Germinal center (tissue), 1 donor: ENCODE measurements around the gene ZNF814.
"Not testable (repeated sequence)": the region's sequence is repeated elsewhere in the genome, so short reads cannot be mapped to it uniquely, and the experiment has no call there.

Experiments
- DNase-seq: peaks from one replicate; pipeline ENCODE4 v3.0.0; 2012; ENCODE audit warnings: mixed read lengths, low spot score

ZNF814 gene

DNA sequence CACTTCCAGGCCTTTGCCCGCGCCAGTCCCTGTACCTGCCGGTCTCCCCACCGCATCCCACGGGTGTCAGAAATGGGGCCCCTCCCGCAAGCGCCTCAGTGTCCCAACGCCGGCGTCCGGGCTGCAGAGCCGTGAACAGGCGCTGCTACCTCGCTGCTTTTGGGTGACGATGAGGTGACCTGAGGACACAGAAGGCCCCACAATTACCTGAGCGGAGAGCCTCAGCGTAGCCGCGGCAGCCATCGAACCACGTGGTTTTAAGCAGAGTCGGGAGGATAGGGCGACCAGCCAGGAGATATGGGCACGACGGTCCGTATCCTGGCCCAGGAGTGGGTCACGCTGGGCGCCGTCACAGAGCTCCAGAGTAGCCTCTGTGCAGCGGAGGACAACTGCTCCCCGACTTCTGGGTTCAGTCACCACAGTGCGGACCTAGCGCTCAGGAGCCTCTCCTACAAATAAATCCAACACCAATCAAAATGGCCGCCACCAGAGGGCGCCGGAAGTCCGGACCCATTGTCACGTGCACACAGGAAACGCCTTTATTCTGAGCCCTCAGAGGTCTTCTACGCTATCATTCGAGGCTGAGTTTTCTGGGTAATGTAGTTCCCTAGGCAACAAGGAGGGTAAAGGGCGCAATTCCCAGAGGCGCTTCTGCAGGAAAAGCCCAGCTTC is at the start of gene ZNF814:
ZNF814 (minus strand) TSS at position 478 of the 672 bp plus-strand sequence; CDS start at position 243, 235 bp downstream.
- peak; percentile 64 for DNase-seq

DNA sequence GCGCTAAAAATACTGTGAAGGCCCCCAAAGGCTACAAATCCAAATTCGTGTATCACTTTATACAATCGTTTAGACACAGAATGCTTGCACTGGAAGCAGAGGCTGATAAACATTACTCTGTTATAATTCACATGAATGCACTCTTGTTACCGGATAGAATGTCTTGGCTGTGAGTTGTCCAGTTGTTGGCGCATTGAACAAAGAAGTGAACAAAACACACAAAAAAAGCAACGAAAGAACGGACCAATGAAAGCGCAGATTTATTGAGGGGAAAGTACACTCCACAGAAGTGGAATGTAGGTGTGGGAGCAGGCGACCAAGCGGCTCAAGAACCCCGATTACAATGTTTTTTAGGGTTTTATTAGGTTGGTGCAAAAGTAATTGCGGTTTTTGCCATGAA is 46.9 kb upstream of the ZNF814 start:
- no peak for DNase-seq

DNA sequence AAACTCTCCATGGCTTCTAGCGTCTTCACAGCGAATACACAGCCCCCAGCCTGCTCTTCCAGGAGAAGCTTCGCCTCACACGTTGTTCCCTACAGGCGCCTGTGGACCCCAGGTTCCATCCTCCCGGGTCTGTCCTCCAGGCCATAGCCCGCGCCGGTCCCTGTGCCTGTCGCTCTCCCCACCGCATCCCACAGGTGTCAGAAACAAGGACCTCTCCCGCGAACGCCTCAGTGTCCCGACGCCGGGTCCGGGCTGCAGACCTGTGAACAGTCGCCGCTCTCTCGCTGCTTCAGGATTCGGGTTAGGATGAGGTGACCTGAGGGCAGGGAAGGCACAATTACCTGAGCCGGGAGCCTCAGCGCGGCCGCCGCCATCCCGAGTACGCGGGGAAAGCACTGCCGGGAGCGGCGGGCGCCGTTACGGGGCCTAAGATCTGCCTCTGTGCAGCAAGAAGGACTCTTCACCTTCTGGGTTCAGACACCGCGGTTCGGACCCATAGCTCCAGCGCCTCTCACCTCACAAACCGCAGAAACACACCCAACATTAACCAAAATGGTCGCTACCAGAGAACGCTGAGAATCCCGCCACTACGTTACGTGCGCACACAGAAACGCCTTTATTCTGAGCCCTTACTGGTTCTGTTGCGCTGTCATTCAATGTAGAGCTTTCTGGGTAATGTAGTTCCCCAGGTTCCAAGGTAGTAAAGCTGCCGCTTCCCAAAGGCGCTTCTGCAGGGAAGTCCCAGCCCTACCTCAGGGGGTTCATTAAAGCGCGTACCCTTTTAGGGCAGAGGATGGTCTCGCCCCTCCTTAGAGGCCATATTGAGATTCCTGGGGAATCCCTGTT is 46.2 kb upstream of the ZNF814 start, which contains the start of gene ZNF418:
ZNF418 (minus strand) TSS at position 583 of the 846 bp plus-strand sequence. CDS start 1,580 bp downstream, outside the sequence.
- DNase-seq, result peak; percentile 67

DNA sequence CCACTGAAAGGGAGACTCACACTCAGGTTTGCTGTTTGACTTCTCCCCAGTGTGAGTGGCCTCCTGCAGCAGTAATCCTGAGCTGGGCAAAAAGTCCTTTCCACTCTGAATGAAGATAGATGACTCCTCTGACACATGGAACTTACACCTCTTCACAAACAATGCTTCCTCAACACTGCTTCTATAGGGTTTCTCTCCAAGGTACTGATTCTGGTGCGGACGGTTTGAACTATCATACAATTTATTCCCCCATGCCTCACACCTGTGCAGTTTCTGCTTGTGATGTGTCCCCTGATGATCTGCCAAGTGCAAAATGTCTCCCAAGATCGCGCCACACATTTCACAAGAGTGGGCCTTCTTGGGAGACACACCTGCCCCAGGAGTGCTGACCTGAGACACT is 38.8 kb upstream of the ZNF814 start:
- DNase-seq, result no peak

DNA sequence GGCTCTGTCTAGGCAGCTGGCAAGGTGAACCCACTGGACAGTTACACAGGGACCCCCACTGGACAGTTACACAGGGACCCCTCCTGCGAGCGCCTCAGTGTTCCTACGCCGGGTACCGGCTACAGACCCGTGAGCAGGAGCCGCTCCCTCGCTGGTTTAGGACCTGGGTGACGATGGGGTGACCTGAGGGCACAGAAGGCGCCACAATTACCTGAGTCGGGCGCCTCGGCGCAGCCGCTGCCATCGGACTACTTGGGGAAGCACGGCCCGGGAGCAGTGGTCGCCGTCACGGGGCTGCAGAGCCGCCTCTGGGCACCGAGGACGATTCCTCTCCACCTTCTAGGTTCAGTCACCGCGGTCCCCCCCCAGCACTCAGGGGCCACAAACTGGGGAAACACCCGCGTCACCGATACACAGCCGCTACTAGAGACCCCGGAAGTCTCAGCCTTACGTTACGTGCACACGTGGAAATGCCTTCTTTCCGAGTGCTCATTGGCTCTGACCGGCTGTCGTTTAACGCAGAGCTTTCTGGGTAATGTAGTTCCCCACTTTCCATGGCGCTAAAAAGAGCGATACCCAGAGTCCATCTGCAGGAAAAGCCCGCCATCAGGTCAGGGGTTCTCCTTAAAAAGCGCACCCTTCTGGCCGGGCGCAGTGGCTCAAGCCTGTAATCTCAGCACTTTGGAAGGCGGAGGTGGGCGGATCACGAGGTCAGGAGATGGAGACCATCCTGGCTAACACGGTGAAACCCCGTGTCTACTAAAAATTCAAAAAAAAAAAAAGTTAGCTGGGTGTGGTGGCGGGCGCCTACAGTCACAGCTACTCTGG is 27.5 kb upstream of the ZNF814 start, which contains the start of gene ZNF417:
ZNF417 (minus strand) TSS at position 425 of the 828 bp plus-strand sequence; CDS start at position 244, 181 bp downstream.
- peak; percentile 93 for DNase-seq

DNA sequence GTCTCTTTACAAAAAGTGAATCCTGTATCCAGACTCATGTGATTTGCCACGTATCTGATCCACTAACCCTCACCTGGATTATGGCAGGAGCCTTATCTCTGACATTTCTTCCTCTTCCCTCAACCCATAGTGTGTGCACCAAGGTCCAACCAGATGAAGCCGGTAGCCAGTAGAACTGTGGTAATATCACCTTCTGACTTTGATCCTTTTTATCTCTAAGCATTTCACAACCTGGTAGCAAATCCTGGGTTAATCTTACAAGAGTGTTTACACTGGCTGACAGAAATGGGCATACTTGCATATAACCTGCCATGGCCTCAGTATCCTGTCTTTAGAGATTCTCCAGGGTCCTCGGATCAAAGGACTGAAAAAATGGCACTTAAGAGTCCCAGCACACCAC is 25.7 kb upstream of the ZNF814 start:
- DNase-seq, result no peak

DNA sequence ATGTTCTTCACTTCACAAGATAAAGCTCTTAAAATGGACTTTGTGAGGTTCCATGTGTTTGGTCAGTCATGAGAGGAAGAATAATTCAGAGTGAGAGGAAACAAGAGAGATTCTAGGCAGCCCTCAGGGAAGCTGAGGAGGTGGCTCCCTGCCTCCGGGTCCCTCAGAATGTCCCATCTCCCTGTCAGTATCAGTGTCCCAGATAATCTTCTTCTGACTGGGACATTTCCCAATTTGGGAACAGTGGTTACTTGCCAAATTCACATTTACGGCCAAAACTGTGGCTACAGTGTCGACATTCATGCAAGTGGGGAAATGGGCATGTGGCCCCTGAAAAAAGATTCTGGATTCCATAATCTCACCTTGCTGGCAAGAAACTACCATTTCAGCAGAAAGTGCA is 18.6 kb upstream of the ZNF814 start:
- DNase-seq, result no peak

DNA sequence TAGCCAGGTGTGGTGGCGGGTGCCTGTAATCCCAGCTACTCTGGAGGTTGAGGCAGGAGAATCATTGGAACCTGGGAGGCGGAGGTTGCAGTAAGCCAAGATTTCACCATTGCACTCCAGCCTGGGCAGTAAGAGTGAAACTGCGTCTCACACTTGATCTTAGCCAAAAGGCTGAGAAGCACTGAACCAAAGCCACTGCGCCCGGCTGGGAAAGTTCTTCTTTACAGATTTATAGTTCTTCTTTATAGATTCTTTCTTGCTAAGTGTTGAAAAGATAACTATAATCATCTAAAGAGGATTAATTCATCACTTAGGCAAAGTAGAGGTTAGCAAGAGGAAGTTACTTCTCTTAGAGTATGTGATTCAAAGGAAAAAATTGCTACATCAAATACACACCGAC is 16.4 kb upstream of the ZNF814 start:
- no peak for DNase-seq

DNA sequence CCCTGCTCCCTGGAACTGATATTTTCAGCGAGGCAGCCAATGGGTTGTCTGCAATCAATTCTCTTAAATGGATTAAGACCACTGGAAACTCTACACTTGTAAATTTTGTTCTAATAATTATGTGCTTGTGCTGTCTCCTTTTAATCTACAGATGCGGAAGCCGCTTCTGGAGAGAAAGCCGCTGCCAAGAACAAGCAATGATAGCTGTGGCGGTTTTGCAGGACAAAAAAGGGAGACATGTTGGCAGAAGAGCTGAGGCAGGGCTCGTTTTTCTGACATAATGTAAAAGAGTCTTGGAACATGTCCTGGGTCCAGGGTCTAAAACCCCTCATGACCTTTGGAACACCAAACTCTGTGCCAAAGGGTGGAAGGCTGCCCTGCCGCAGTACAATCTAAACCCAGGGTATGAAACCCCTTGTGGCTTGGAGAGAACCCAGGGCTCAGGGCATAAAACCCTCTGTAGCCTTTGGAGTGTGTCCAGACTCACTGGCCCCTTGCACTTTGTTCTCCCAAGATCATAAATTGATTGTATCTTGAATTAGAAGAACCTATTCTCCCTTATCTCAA is 14.9 kb upstream of the ZNF814 start:
- no peak for DNase-seq

DNA sequence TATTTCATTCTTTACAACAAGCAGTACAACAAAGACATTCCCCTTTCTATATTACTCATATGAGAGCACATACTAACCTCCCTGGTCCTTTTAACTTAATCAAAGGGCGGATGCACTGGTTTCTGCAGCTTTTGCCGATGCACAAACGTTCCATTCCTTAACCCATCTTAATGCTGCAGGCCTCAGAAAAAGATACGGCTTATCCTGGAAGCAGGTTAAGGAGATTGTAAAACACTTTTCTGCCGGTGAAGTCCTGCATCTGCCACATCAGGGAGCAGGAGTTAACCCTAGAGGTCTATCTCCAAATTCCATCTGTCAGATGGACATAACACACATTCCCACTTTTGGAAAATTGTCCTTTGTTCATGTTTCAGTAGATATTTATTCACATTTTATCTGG is 11.5 kb upstream of the ZNF814 start:
- DNase-seq, result no peak

DNA sequence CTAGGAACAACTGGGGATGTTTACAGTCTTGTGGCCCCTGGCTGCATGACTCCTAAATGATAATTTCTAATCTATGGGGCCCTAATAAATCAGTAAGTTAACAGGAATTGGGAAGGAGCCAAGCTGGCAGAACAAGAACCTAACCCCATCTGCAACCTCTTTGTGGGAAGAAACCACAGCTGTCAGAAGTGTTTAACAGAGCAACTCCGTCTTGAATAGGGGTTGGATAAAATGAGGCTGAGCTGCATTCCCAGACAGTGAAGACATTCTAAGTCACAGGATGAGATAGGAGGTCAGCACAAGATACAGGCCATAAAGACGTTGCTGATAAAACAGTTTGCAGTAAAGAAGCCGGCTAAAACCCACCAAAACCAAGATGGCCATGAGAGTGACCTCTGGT is 1.9 kb upstream of the ZNF814 start:
- DNase-seq, result not testable (repeated sequence)

DNA sequence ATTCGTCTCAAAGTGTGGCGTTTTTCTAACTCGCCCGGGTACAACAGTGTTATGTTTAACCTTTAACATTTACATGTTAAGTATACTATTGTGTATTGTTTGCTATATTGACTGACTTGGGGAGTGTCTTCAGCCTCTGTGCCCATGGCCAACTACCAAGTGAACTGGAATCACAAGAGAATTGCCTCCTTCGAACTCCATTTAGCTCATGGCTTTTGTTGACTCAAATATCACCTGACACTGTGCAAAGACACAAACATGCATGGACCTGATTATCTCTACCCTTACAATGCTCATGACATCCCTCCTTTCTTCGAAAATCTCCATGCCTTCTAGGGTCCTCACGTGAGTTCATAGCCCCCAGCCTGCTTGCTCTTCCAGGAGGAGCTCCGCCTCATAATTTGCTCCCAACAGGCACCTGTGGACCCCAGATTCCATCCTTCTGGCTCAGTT is 704 bp downstream of the ZNF814 start:
- no peak for DNase-seq

DNA sequence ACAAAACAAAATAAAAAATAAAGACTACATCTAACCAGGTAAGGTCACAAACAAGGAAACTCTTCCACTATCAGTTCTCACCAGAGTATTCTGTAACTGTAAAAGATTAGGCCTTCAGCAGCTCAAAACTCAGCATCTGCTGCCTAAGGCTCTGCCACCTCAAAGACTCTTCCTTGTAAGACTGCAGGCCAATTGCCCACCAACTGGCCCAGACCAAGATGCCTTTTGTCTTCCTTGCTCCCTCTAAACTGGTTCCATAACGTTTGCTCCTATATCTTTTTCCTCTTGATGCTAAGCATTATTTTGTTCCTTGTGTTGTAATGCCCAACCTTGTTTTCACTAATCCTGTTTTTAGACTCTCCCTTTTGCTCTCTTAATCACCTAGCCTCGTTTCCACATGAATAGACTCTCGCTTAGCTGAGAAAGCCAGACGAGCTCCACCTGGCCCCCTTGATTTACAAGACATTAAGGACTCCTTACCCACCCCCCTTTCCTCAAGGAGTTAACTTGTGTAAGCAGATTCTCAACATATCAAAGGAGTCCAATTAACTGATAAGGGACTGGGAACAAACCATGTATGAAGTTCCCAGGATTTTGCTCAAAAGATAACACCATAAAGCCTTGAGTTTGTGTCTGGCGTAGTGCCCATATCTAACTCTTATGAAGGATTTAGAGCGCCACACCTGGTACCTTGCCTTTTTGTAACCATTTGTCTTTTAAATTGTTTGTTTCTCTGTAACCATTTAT is 1.5 kb downstream of the ZNF814 start:
- no peak for DNase-seq

DNA sequence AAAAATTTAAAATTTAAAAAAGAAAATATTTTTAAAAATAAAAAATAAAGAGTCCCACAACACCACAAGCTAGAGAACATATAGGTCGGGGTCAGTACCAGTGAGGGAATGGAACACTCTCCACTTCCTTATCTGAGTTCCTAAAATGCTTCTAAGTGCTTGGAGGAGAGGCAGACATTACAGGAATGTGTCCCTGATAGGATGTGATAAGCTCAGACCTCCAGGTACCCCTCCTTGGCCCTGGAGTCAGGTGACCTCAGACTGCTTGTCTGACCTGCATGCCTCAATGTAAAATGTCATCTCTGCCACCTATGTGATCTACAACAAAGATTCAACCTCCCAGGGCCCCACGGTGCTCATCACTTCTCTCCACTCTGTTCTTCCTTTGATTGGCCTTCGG is 2.8 kb downstream of the ZNF814 start:
- DNase-seq, result no peak

DNA sequence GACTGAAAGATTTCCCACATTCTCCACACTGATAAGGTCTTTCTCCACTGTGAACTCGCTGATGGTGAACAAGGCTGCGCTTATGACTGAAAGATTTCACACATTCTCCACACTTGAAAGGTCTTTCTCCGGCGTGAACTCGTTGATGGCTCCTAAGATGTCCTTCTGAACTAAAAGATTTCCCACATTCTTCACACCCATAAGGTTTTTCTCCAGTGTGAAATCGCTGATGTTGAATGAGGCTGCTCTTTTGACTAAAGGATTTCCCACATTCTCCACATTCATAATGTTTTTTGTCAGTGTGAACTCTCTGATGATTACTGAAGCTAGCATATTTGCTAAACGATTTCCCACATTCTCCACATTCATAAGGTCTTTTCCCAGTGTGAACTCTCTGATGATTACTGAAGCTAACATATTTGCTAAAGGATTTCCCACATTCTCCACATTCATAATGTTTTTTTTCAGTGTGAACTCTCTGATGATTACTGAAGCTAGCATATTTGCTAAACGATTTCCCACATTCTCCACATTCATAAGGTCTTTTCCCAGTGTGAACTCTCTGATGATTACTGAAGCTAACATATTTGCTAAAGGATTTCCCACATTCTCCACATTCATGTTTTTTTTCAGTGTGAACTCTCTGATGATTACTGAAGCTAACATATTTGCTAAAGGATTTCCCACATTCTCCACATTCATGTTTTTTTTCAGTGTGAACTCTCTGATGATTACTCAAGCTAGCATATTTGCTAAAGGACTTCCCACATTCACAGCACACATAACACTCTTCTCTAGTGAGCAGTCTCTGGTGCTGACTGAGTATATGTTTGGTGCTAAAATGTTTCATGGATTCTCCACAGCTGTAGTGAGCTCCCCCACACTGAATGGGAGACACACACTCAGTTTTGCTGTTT is 14.7 kb downstream of the ZNF814 start:
- not testable (repeated sequence) for DNase-seq

DNA sequence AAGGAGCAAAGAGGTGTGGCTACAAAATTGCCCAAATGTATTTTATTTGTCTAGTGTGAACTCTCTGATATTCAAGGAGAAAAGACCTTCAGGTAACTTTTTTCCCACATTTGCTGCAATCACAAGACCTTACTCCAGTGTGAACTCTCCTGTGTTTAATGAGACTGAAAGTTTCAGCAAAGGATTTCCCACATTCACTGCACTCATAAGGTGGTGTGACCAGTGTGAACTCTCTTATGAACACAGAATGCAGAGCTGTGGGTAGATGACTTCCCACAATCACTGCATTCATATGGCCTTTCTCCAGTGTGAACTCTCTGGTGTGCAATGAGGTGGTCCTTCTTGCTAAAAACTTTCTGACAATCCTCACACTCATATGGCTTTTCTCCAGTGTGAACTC is 16.4 kb downstream of the ZNF814 start:
- no peak for DNase-seq

DNA sequence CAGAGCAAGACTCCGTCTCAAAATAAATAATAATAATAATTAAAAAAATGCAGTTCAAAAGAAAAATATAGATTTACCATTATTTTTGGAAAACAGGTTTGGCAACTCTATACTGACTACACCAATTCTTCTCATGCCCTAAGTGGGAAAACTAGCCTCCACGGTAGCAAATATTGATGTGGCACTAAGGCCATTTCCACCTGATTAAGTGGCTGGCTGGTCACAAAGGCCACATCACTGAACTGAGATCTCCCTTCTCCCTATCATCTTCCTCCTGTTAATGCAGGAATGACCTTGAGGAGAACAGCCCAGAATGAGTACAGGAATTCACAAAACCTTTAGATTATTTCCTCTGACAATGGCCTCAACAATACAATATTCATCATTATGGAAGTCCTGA is 18.6 kb downstream of the ZNF814 start:
- DNase-seq, result no peak

DNA sequence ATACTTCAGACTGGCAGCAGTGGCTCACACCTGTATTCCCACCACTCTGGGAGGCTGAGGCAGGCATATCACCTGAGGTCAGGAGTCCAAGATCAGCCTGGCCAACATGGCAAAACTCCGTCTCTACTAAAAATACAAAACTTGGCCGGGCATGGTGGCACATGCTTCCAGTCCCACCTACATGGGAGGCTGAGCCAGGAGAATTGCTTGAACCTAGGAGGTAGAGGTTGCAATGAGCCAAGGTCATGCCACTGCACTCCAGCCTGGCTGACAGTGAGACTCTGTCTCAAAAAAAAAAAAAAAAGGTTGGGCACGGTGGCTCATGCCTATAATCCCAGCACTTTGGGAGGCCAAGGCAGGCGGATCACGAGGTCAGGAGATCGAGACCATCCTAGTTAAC is 19.2 kb downstream of the ZNF814 start:
- DNase-seq, result not testable (repeated sequence)

DNA sequence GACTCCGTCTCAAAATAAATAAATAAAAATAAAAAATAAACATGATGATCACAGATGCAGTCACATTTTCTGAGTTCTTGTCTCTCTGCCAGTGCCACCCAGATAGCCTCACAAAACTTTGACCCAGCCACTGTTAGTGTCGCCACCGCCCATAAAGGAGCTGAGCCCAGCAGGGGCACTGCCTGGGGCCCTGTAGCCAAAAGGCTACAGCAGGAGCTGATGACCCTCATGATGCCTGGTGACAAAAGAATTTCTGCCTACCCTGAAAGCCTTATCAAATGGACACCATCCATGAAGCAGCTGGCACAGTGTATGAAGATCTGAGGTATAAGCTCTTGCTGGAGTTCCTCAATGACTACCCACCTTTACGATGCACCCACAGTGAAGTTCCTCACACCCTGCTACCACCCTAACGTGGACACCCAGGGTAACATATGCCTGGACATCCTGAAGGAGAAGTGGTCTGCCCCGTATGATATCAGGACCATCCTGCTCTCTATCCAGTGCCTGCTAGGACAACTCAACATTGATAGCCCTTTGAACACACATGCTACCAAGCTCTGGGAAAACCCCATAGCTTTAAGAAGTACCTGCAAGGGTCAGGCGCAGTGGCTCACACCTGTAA is 20.9 kb downstream of the ZNF814 start:
- DNase-seq, result no peak

DNA sequence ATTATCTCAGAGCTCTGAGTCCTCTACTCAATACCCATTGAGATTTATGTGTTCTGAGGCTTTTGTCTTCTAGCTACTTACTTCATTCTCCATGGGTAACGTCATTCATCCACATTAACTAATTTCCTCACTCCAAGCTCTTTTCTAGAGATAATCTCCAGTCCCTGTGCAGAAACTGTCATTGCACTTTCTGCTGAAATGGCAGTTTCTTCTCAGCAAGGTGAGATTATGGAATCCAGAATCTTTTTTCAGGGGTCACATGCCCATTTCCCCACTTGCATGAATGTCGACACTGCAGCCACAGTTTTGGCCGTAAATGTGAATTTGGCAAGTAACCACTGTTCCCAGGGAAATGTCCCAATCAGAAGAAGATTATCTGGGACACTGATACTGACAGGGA is 26.5 kb downstream of the ZNF814 start:
- DNase-seq, result not testable (repeated sequence)
